HEK293 (cell line): ENCODE measurements around the gene PTPRO.

Experiments
- CTCF ChIA-PET: fragments of 350-600 bp; formaldehyde crosslinking; extraction: SDS; loops from one replicate; lab custom pipeline; 2021; ENCODE audit warnings: antibody characterized with exemption; lab: Yijun Ruan, JAX
- POLR2A ChIA-PET: fragments of 300-600 bp; formaldehyde crosslinking; extraction: SDS; loops from one replicate; lab custom pipeline; 2020; ENCODE audit warnings: antibody characterized with exemption, inconsistent platforms; lab: Yijun Ruan, JAX
- H3K27ac ChIP-seq: fragments of 200-500 bp; sonication (Bioruptor generic); 2 replicates; pipeline ENCODE4 v1.5.1; 2014; ENCODE audit warnings: low read depth, low read length, control low read depth, inconsistent platforms; ENCODE audit errors: extremely low read depth
- H3K36me3 ChIP-seq, 2 experiments: fragments of 200-500 bp in 1 of 2; sonication (Bioruptor generic) in 1 of 2; 1 replicate in 1 of 2; 2 replicates in 1 of 2; pipeline ENCODE4 v1.5.1; 2014 to 2017; ENCODE audit warnings: inconsistent platforms in 2 of 2, low read length in 2 of 2; ENCODE audit not compliant: control insufficient read depth in 2 of 2, insufficient read depth in 1 of 2
- H3K4me1 ChIP-seq: fragments of 200-500 bp; sonication (Bioruptor generic); 2 replicates; pipeline ENCODE4 v1.5.1; 2014; ENCODE audit warnings: mild to moderate bottlenecking, low read length, inconsistent platforms; ENCODE audit not compliant: control insufficient read depth, insufficient read depth
- H3K4me3 ChIP-seq: 2 replicates; pipeline ENCODE4 v1.5.1; 2011; ENCODE audit warnings: low read depth, mild to moderate bottlenecking, control low read depth, low read length, moderate library complexity
- H3K9me3 ChIP-seq: fragments of 200-500 bp; sonication (Bioruptor generic); 2 replicates; pipeline ENCODE4 v1.5.1; 2014; ENCODE audit warnings: low read depth, low read length, inconsistent platforms; ENCODE audit not compliant: control insufficient read depth, insufficient read depth
- CTCF ChIP-seq: fragments of 450-650 bp; formaldehyde crosslinking; IDR thresholded peaks from 2 replicates; pipeline ENCODE4 v1.5.1; 2016; ENCODE audit warnings: missing biosample characterization, missing genetic modification characterization
- EGR2 ChIP-seq: fragments of 450-650 bp; formaldehyde crosslinking; IDR thresholded peaks from 2 replicates; pipeline ENCODE4 v1.5.1; 2016; ENCODE audit warnings: low read depth, missing biosample characterization, missing genetic modification characterization
- GLIS1 ChIP-seq: fragments of 450-650 bp; formaldehyde crosslinking; IDR thresholded peaks from 2 replicates; pipeline ENCODE4 v1.5.1; 2016; ENCODE audit warnings: missing biosample characterization, missing genetic modification characterization
- PBX3 ChIP-seq: sonication (generic); formaldehyde crosslinking; IDR thresholded peaks from 2 replicates; pipeline ENCODE4 v1.8.1; 2022; ENCODE audit warnings: mild to moderate bottlenecking, moderate library complexity, missing genetic modification reagents
- PRDM1 ChIP-seq: fragments of 450-650 bp; formaldehyde crosslinking; IDR thresholded peaks from 2 replicates; pipeline ENCODE4; 2016; ENCODE audit warnings: missing biosample characterization, missing genetic modification characterization
- PRDM6 ChIP-seq: fragments of 450-650 bp; formaldehyde crosslinking; IDR thresholded peaks from 2 replicates; pipeline ENCODE4 v1.5.1; 2017; ENCODE audit warnings: missing biosample characterization, missing genetic modification characterization
- REST ChIP-seq: fragments of 450-650 bp; formaldehyde crosslinking; IDR thresholded peaks from 2 replicates; pipeline ENCODE4 v1.5.1; 2016; ENCODE audit warnings: missing biosample characterization, missing genetic modification characterization
- SALL2 ChIP-seq: fragments of 450-650 bp; formaldehyde crosslinking; IDR thresholded peaks from 2 replicates; pipeline ENCODE4 v1.5.0; 2017; ENCODE audit warnings: missing biosample characterization, mild to moderate bottlenecking, missing genetic modification characterization, borderline replicate concordance
- SP2 ChIP-seq: fragments of 450-650 bp; formaldehyde crosslinking; IDR thresholded peaks from 2 replicates; pipeline ENCODE4 v1.5.1; 2016; ENCODE audit warnings: missing biosample characterization, missing genetic modification characterization
- YY1 ChIP-seq: fragments of 450-650 bp; formaldehyde crosslinking; IDR thresholded peaks from 2 replicates; pipeline ENCODE4 v1.5.1; 2018; ENCODE audit warnings: missing biosample characterization, missing genetic modification characterization
- ZBTB17 ChIP-seq: fragments of 450-650 bp; formaldehyde crosslinking; IDR thresholded peaks from 2 replicates; pipeline ENCODE4 v1.5.1; 2016; ENCODE audit warnings: missing biosample characterization, missing genetic modification characterization
- ZBTB20 ChIP-seq: fragments of 450-650 bp; formaldehyde crosslinking; IDR thresholded peaks from 2 replicates; pipeline ENCODE4 v1.5.1; 2016; ENCODE audit warnings: missing biosample characterization, missing genetic modification characterization
- ZBTB26 ChIP-seq: fragments of 450-650 bp; formaldehyde crosslinking; optimal IDR thresholded peaks from 2 replicates; pipeline ENCODE3; 2016; ENCODE audit warnings: missing biosample characterization, mild to moderate bottlenecking, missing genetic modification characterization
- ZFHX2 ChIP-seq: fragments of 450-650 bp; formaldehyde crosslinking; conservative IDR thresholded peaks from 2 replicates; pipeline ENCODE4 v1.5.1; 2016; ENCODE audit warnings: missing biosample characterization, missing genetic modification characterization
- ZNF133 ChIP-seq: fragments of 450-650 bp; formaldehyde crosslinking; IDR thresholded peaks from 2 replicates; pipeline ENCODE4 v1.5.1; 2016; ENCODE audit warnings: missing biosample characterization, missing genetic modification characterization
- ZNF16 ChIP-seq: fragments of 450-650 bp; formaldehyde crosslinking; IDR thresholded peaks from 2 replicates; pipeline ENCODE4 v1.5.1; 2016; ENCODE audit warnings: low read depth, missing biosample characterization, missing genetic modification characterization
- ZNF266 ChIP-seq: fragments of 450-650 bp; formaldehyde crosslinking; IDR thresholded peaks from 2 replicates; pipeline ENCODE4 v1.5.1; 2016; ENCODE audit warnings: missing biosample characterization, missing genetic modification characterization, low read depth
- ZNF335 ChIP-seq: fragments of 450-650 bp; formaldehyde crosslinking; conservative IDR thresholded peaks from 2 replicates; pipeline ENCODE4 v1.5.1; 2016; ENCODE audit warnings: missing biosample characterization, missing genetic modification characterization
- ZNF341 ChIP-seq: fragments of 450-650 bp; formaldehyde crosslinking; IDR thresholded peaks from 2 replicates; pipeline ENCODE4; 2016; ENCODE audit warnings: low read depth, missing biosample characterization, missing genetic modification characterization
- ZNF48 ChIP-seq: fragments of 450-650 bp; formaldehyde crosslinking; IDR thresholded peaks from 2 replicates; pipeline ENCODE4 v1.5.1; 2016; ENCODE audit warnings: missing biosample characterization, missing genetic modification characterization
- ZNF513 ChIP-seq: fragments of 450-650 bp; IDR thresholded peaks from 2 replicates; pipeline ENCODE4 v1.5.1; 2018; ENCODE audit warnings: missing biosample characterization, missing genetic modification characterization
- ZNF610 ChIP-seq: fragments of 450-650 bp; formaldehyde crosslinking; IDR thresholded peaks from 2 replicates; pipeline ENCODE4 v1.5.1; 2016; ENCODE audit warnings: missing biosample characterization, missing genetic modification characterization, borderline replicate concordance
- ZNF623 ChIP-seq: fragments of 450-650 bp; formaldehyde crosslinking; IDR thresholded peaks from 2 replicates; pipeline ENCODE4 v1.5.1; 2016; ENCODE audit warnings: missing biosample characterization, missing genetic modification characterization
- ZNF624 ChIP-seq: fragments of 450-650 bp; formaldehyde crosslinking; IDR thresholded peaks from 2 replicates; pipeline ENCODE4 v1.5.1; 2017; ENCODE audit warnings: missing biosample characterization, missing genetic modification characterization

Gene PTPRO

GRCh38 chr12:15322164-15323061, at the start of gene PTPRO:
TSS of gene PTPRO (plus strand) at chr12:15322508.
- H3K4me3 ChIP-seq: peak within 1 kb of the TSS; percentile 34
- H3K4me1 ChIP-seq: peaks cover 4% of the 10 kb centered on the region; the same call in 1 of the 2 replicates
- ChIA-PET CTCF (interaction anchor here (0.8 kb wide), 1 partner anchor 100 kb away, joined by 3 read pairs; no protein-coding TSS in a partner anchor), POLR2A (no interaction called here)
- H3K9me3 ChIP-seq: no peaks in the 10 kb centered on the region
- H3K36me3 ChIP-seq: no peaks in the 10 kb centered on the region
- no peak within 1 kb of the TSS; the same call in 1 of the 2 replicates for H3K27ac ChIP-seq
- TF ChIP-seq ZNF48 (tag by site-specific recombination): no peak
- TF ChIP-seq PRDM6 (tag by site-specific recombination): no peak
- 0 out of 2 replicates have a peak, but pooled peaks have one; percentile 11 for TF ChIP-seq SP2 (tag by site-specific recombination)
- peak; percentile 21; the same call in 1 of the 2 replicates for TF ChIP-seq PRDM1 (tag by site-specific recombination)
- no peak for TF ChIP-seq ZNF623 (tag by site-specific recombination)
- TF ChIP-seq ZFHX2: peak; percentile 40; the same call in 1 of the 2 replicates
- peak; percentile 56 for TF ChIP-seq ZNF341 (tag by site-specific recombination)
- TF ChIP-seq ZNF624 (tag by site-specific recombination): no peak
- peak; percentile 92; the same call in 1 of the 2 replicates for TF ChIP-seq ZNF610
- no peak for TF ChIP-seq SALL2 (tag by site-specific recombination)
- peak; percentile 59; the same call in 1 of the 2 replicates for TF ChIP-seq CTCF
- peak; percentile 26; the same call in 1 of the 2 replicates for TF ChIP-seq ZBTB20
- TF ChIP-seq PBX3 (CRISPR knock-in tag): no peak
- TF ChIP-seq ZBTB17 (tag by site-specific recombination): no peak
- TF ChIP-seq EGR2 (tag by site-specific recombination): 0 out of 2 replicates have a peak, but pooled peaks have one; percentile 29
- TF ChIP-seq REST (tag by site-specific recombination): peak; percentile 78
- no peak for TF ChIP-seq ZNF16 (tag by site-specific recombination)
- peak; percentile 16; the same call in 1 of the 2 replicates for TF ChIP-seq GLIS1 (tag by site-specific recombination)
- TF ChIP-seq ZNF335: peak; percentile 94
- TF ChIP-seq ZNF513 (tag by site-specific recombination): no peak
- TF ChIP-seq YY1: no peak
- no peak for TF ChIP-seq ZNF133 (tag by site-specific recombination)
- TF ChIP-seq ZNF266 (tag by site-specific recombination): no peak
- TF ChIP-seq ZBTB26 (tag by site-specific recombination): peak; percentile 77
